Karpas-422 (cell line): Measurements from ENCODE around the gene P3H3. TPM values are rescaled to one million over a fixed set of nuclear protein-coding genes. Genes with fewer than 3 reads are reported as not detected.
"Not testable (repeated sequence)": the region's sequence is repeated elsewhere in the genome, so short reads cannot be mapped to it uniquely, and the experiment has no call there.

Experiments used
- DNase-seq: peaks from one replicate; pipeline ENCODE4 v3.0.0-alpha.2; 2015
- H2AFZ ChIP-seq: fragments of 200-600 bp; sonication (generic); 2 replicates; pipeline ENCODE4 v1.6.1; 2014; ENCODE audit warnings: antibody characterized with exemption, low read length, mixed read lengths
- H3K27ac ChIP-seq: fragments of 200-600 bp; sonication (generic); 2 replicates; pipeline ENCODE4 v1.5.1; 2014; ENCODE audit warnings: mild to moderate bottlenecking, low read length, moderate library complexity
- H3K27me3 ChIP-seq: fragments of 200-600 bp; sonication (generic); 2 replicates; pipeline ENCODE4 v1.6.1; 2014; ENCODE audit warnings: low read length, mixed read lengths
- H3K36me3 ChIP-seq: fragments of 200-600 bp; sonication (generic); 2 replicates; pipeline ENCODE4 v1.6.1; 2014; ENCODE audit warnings: low read length, mixed read lengths; ENCODE audit not compliant: insufficient read depth
- H3K4me1 ChIP-seq: fragments of 200-600 bp; sonication (generic); 2 replicates; pipeline ENCODE4 v1.6.1; 2014; ENCODE audit warnings: mild to moderate bottlenecking, low read length, mixed read lengths
- H3K4me2 ChIP-seq: fragments of 200-600 bp; sonication (generic); 2 replicates; pipeline ENCODE4 v1.6.1; 2014; ENCODE audit warnings: low read length, low read depth, mild to moderate bottlenecking; ENCODE audit not compliant: poor library complexity, severe bottlenecking
- H3K4me3 ChIP-seq: fragments of 200-600 bp; sonication (generic); 2 replicates; pipeline ENCODE4 v1.5.1; 2014; ENCODE audit warnings: mild to moderate bottlenecking, antibody characterized with exemption, low read length, mixed read lengths
- H3K79me2 ChIP-seq: fragments of 200-600 bp; sonication (generic); 2 replicates; pipeline ENCODE4 v1.6.1; 2014; ENCODE audit warnings: mild to moderate bottlenecking, low read length, mixed read lengths
- H3K9ac ChIP-seq: fragments of 200-600 bp; sonication (generic); 2 replicates; pipeline ENCODE4 v1.6.0; 2014; ENCODE audit warnings: low read length
- H3K9me2 ChIP-seq: fragments of 200-600 bp; sonication (generic), shearing (Covaris generic); replicated peaks from 2 replicates; pipeline ENCODE4 v1.6.0; 2014; ENCODE audit warnings: mild to moderate bottlenecking, low read length, moderate library complexity; ENCODE audit not compliant: insufficient read depth
- H3K9me3 ChIP-seq: fragments of 300-700, 200-600 bp; sonication (generic); 2 replicates; pipeline ENCODE4 v1.6.1; 2014; ENCODE audit warnings: low read length, mixed read lengths
- H4K20me1 ChIP-seq: fragments of 200-600 bp; sonication (generic); 2 replicates; pipeline ENCODE4 v1.6.1; 2014; ENCODE audit warnings: mild to moderate bottlenecking, antibody characterized with exemption, low read length, low read depth; ENCODE audit not compliant: insufficient read depth
- total RNA-seq: library from RNA; depleted of rRNA; stranded (reverse); fragments of >200 nt; shearing (Covaris generic); gene quantifications from 2 replicates; pipeline ENCODE4 v1.2.3, GENCODE V29; 2014; ENCODE audit warnings: low replicate concordance

The P3H3 gene
- total RNA-seq, 1 experiment from 2014 or later, result 3.1 TPM

- H3K9ac ChIP-seq, result no peak overlapping the region
- H2AFZ ChIP-seq, result no peak overlapping the region
- peaks cover 20% of the 10 kb centered on the region for H3K4me1 ChIP-seq
- no peak overlapping the region for H3K4me2 ChIP-seq
- peaks cover 6% of the 10 kb centered on the region; the same call in 1 of the 2 replicates for H4K20me1 ChIP-seq
- H3K9me3 ChIP-seq, result no peaks in the 10 kb centered on the region
- H3K9me2 ChIP-seq, result no peaks in the 10 kb centered on the region
- H3K4me3 ChIP-seq, result no peak overlapping the region
- no peak for DNase-seq
- no peaks in the 10 kb centered on the region for H3K27me3 ChIP-seq
- H3K79me2 ChIP-seq, result peaks cover 33% of the 10 kb centered on the region
- no peak overlapping the region for H3K27ac ChIP-seq
- peaks cover 13% of the 10 kb centered on the region for H3K36me3 ChIP-seq
Observed at GRCh38 chr12:6855322-6855721, 27.1 kb downstream of the P3H3 start.

GRCh38 chr12:6858799-6859198 is 30.6 kb downstream of the P3H3 start:
- Histone ChIP-seq H3K9me2 (no peaks in the 10 kb centered on the region), H3K4me3 (no peak overlapping the region), H3K9ac (no peak overlapping the region), H2AFZ (no peak overlapping the region), H3K27me3 (no peaks in the 10 kb centered on the region), H3K4me1 (peaks cover 4% of the 10 kb centered on the region), H3K4me2 (no peak overlapping the region), H4K20me1 (peaks cover 3% of the 10 kb centered on the region; the same call in 1 of the 2 replicates), H3K36me3 (peaks cover 23% of the 10 kb centered on the region; the same call in 1 of the 2 replicates), H3K9me3 (no peaks in the 10 kb centered on the region), H3K27ac (no peak overlapping the region), H3K79me2 (peaks cover 15% of the 10 kb centered on the region)
- DNase-seq, result no peak

- H4K20me1 ChIP-seq, result no peaks in the 10 kb centered on the region
- no peaks in the 10 kb centered on the region for H3K27me3 ChIP-seq
- H3K4me2 ChIP-seq, result no peak overlapping the region
- no peak overlapping the region for H3K9ac ChIP-seq
- no peak overlapping the region for H2AFZ ChIP-seq
- H3K9me3 ChIP-seq, result no peaks in the 10 kb centered on the region
- H3K4me3 ChIP-seq, result no peak overlapping the region
- H3K36me3 ChIP-seq, result peaks cover 28% of the 10 kb centered on the region; the same call in 1 of the 2 replicates
- H3K27ac ChIP-seq, result no peak overlapping the region
- H3K9me2 ChIP-seq, result no peaks in the 10 kb centered on the region
- no peak for DNase-seq
- no peaks in the 10 kb centered on the region for H3K4me1 ChIP-seq
- peaks cover 2% of the 10 kb centered on the region; the same call in 1 of the 2 replicates for H3K79me2 ChIP-seq
Observed at GRCh38 chr12:6860116-6860515, 31.9 kb downstream of the P3H3 start.

GRCh38 chr12:6860942-6861341 is 32.7 kb downstream of the P3H3 start:
- Histone ChIP-seq H3K9ac (no peak overlapping the region), H3K79me2 (no peaks in the 10 kb centered on the region), H3K4me1 (no peaks in the 10 kb centered on the region), H3K4me2 (no peak overlapping the region), H2AFZ (no peak overlapping the region), H3K27ac (no peak overlapping the region), H3K27me3 (no peaks in the 10 kb centered on the region), H3K9me2 (no peaks in the 10 kb centered on the region), H3K4me3 (no peak overlapping the region), H3K9me3 (no peaks in the 10 kb centered on the region), H4K20me1 (no peaks in the 10 kb centered on the region), H3K36me3 (peaks cover 26% of the 10 kb centered on the region; the same call in 1 of the 2 replicates)
- DNase-seq, result no peak

GRCh38 chr12:6861391-6861790 is 33.2 kb downstream of the P3H3 start:
- Histone ChIP-seq H3K27me3 (no peaks in the 10 kb centered on the region), H4K20me1 (no peaks in the 10 kb centered on the region), H2AFZ (no peak overlapping the region), H3K27ac (no peak overlapping the region), H3K9me2 (no peaks in the 10 kb centered on the region), H3K4me3 (no peak overlapping the region), H3K4me2 (no peak overlapping the region), H3K9me3 (no peaks in the 10 kb centered on the region), H3K9ac (no peak overlapping the region), H3K4me1 (peaks cover 2% of the 10 kb centered on the region), H3K36me3 (peaks cover 26% of the 10 kb centered on the region; the same call in 1 of the 2 replicates), H3K79me2 (no peaks in the 10 kb centered on the region)
- no peak for DNase-seq

GRCh38 chr12:6863033-6863432 is 34.8 kb downstream of the P3H3 start:
- Histone ChIP-seq H3K36me3 (peaks cover 21% of the 10 kb centered on the region), H3K27ac (no peak overlapping the region), H3K4me2 (no peak overlapping the region), H3K4me3 (no peak overlapping the region), H3K9me2 (no peaks in the 10 kb centered on the region), H3K79me2 (peaks cover 7% of the 10 kb centered on the region), H3K27me3 (no peaks in the 10 kb centered on the region), H4K20me1 (peaks cover 5% of the 10 kb centered on the region), H3K9me3 (no peaks in the 10 kb centered on the region), H3K9ac (no peak overlapping the region), H3K4me1 (peaks cover 10% of the 10 kb centered on the region), H2AFZ (no peak overlapping the region)
- no peak for DNase-seq

- Histone ChIP-seq H3K36me3 (peaks cover 28% of the 10 kb centered on the region), H3K27ac (no peak overlapping the region), H4K20me1 (peaks cover 12% of the 10 kb centered on the region), H3K27me3 (no peaks in the 10 kb centered on the region), H2AFZ (no peak overlapping the region), H3K4me1 (peaks cover 15% of the 10 kb centered on the region), H3K4me3 (no peak overlapping the region), H3K79me2 (peaks cover 14% of the 10 kb centered on the region), H3K9me2 (no peaks in the 10 kb centered on the region), H3K9me3 (no peaks in the 10 kb centered on the region), H3K4me2 (no peak overlapping the region), H3K9ac (no peak overlapping the region)
- DNase-seq, result no peak
Observed at GRCh38 chr12:6863586-6864321, 35.5 kb downstream of the P3H3 start.

- H3K36me3 ChIP-seq, result peaks cover 44% of the 10 kb centered on the region
Observed at GRCh38 chr12:6865307-6865706, 37.1 kb downstream of the P3H3 start.

More at GRCh38 chr12:6865307-6865706, 37.1 kb downstream of the P3H3 start:
- H3K9ac ChIP-seq, H3K9me2 ChIP-seq, H3K4me2 ChIP-seq, H2AFZ ChIP-seq, H3K9me3 ChIP-seq, DNase-seq, H3K4me3 ChIP-seq, H3K27me3 ChIP-seq, H3K27ac ChIP-seq: not testable (repeated sequence)
- Histone ChIP-seq H4K20me1 (peaks cover 27% of the 10 kb centered on the region), H3K79me2 (peaks cover 22% of the 10 kb centered on the region), H3K4me1 (peaks cover 30% of the 10 kb centered on the region)
